Loucy (cell line): Measurements from ENCODE around the gene NAV2.

Experiments
- EZH2phosphoT487 ChIP-seq: fragments of 200-600 bp; IDR thresholded peaks from 2 replicates; pipeline ENCODE4 v1.6.1; 2018; ENCODE audit warnings: antibody characterized with exemption, mild to moderate bottlenecking, moderate library complexity, borderline replicate concordance
- TF ChIP-seq, protein P1 (sequence below): fragments of 200-600 bp; sonication (generic); conservative IDR thresholded peaks from 2 replicates; pipeline ENCODE4 v1.5.1; 2014; ENCODE audit warnings: mild to moderate bottlenecking, antibody characterized with exemption, low read length

DNA sequence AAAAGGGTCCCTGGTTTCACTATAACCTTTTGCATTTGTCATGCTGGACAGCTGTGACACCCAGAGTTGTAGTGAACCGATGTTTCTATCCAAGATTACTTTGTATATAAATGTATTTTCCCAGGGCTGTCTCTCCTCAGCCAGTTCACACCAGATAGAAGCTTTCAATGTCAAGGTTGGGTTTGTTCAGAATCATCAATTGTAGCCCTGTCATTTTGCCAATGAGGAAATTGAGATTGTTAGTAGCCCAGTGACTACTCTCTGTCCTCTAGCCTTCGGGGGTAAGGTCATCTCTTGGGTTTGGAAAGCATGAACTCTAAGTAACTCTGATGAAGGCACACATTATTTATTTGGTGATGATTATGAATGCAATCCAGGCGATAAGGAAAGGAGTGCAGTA is 282.0 kb downstream of the NAV2 start:
- TF ChIP-seq, protein P1, sequence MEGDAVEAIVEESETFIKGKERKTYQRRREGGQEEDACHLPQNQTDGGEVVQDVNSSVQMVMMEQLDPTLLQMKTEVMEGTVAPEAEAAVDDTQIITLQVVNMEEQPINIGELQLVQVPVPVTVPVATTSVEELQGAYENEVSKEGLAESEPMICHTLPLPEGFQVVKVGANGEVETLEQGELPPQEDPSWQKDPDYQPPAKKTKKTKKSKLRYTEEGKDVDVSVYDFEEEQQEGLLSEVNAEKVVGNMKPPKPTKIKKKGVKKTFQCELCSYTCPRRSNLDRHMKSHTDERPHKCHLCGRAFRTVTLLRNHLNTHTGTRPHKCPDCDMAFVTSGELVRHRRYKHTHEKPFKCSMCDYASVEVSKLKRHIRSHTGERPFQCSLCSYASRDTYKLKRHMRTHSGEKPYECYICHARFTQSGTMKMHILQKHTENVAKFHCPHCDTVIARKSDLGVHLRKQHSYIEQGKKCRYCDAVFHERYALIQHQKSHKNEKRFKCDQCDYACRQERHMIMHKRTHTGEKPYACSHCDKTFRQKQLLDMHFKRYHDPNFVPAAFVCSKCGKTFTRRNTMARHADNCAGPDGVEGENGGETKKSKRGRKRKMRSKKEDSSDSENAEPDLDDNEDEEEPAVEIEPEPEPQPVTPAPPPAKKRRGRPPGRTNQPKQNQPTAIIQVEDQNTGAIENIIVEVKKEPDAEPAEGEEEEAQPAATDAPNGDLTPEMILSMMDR = no peak
- TF ChIP-seq EZH2phosphoT487 = no peak
